IMR-90 (cell line): ENCODE data around the gene ARRB1. TPM values are rescaled to one million over a fixed set of nuclear protein-coding genes. Genes with fewer than 3 reads are reported as not detected.

Experiments used
- ATAC-seq: fragments of 200-7000 bp; cut with Tn5 transposase; 2 replicates; pipeline ENCODE4 v1.9.1; 2020; ENCODE audit warnings: low read depth, mild to moderate bottlenecking, moderate library complexity
- BruUV-seq: library from RNA; stranded (reverse); fragments of 400-500 nt; replicated peaks from 2 replicates; lab custom pipeline; 2021; lab: Mats Ljungman, UMichigan
- CTCF ChIA-PET: fragments of 300-600 bp; formaldehyde crosslinking; extraction: SDS; loops from one replicate; lab custom pipeline; 2021; ENCODE audit warnings: antibody characterized with exemption; lab: Yijun Ruan, JAX
- POLR2A ChIA-PET: fragments of 300-600 bp; sonication (Branson Sonifier 250); formaldehyde crosslinking; loops from one replicate; lab custom pipeline; 2022; ENCODE audit warnings: antibody characterized with exemption; ENCODE audit not compliant: unreplicated experiment; lab: Charles Lee
- DNase-seq: peaks from one replicate; pipeline ENCODE4 v3.0.0; 2013
- H2AFZ ChIP-seq: replicated peaks from 2 replicates; pipeline ENCODE3; 2013; ENCODE audit warnings: low read length, mild to moderate bottlenecking; ENCODE audit not compliant: poor library complexity
- H2AK5ac ChIP-seq: 2 replicates; pipeline ENCODE4 v1.6.1; 2013; ENCODE audit warnings: low read depth, low read length, inconsistent platforms
- H2AK9ac ChIP-seq: replicated peaks from 2 replicates; pipeline ENCODE3; 2013; ENCODE audit warnings: mild to moderate bottlenecking, low read depth, low read length, moderate library complexity; ENCODE audit not compliant: poor library complexity
- H2BK120ac ChIP-seq: 2 replicates; pipeline ENCODE4 v1.6.1; 2013; ENCODE audit warnings: low read depth, low read length, inconsistent platforms
- H2BK15ac ChIP-seq: 3 replicates; pipeline ENCODE4 v1.6.1; 2013; ENCODE audit warnings: low read depth, low read length, inconsistent platforms
- H2BK20ac ChIP-seq: 2 replicates; pipeline ENCODE4 v1.6.1; 2013; ENCODE audit warnings: low read depth, mild to moderate bottlenecking, inconsistent platforms, low read length, moderate library complexity
- H2BK5ac ChIP-seq: 2 replicates; pipeline ENCODE4 v1.6.1; 2013; ENCODE audit warnings: mild to moderate bottlenecking, low read depth, low read length, inconsistent platforms; ENCODE audit not compliant: poor library complexity, severe bottlenecking
- H3K14ac ChIP-seq: replicated peaks from 2 replicates; pipeline ENCODE4 v1.6.1; 2013; ENCODE audit warnings: low read depth, low read length, inconsistent platforms
- H3K18ac ChIP-seq: 2 replicates; pipeline ENCODE4 v1.6.1; 2013; ENCODE audit warnings: low read depth, low read length, control low read depth
- H3K23ac ChIP-seq: 2 replicates; pipeline ENCODE4 v1.6.1; 2013; ENCODE audit warnings: low read depth, low read length, inconsistent platforms
- H3K27ac ChIP-seq: 2 replicates; pipeline ENCODE4 v1.5.1; 2013; ENCODE audit warnings: mild to moderate bottlenecking, control low read depth, low read length; ENCODE audit not compliant: insufficient read depth
- H3K27me3 ChIP-seq: 2 replicates; pipeline ENCODE4 v1.6.1; 2013; ENCODE audit warnings: low read length; ENCODE audit not compliant: control insufficient read depth, insufficient read depth
- H3K36me3 ChIP-seq: 2 replicates; pipeline ENCODE4 v1.6.1; 2013; ENCODE audit warnings: low read length, mixed read lengths; ENCODE audit not compliant: control insufficient read depth, insufficient read depth
- H3K4ac ChIP-seq: 2 replicates; pipeline ENCODE4 v1.6.1; 2013; ENCODE audit warnings: low read depth, low read length, inconsistent platforms
- H3K4me1 ChIP-seq: 2 replicates; pipeline ENCODE4 v1.6.1; 2013; ENCODE audit warnings: low read length, mixed read lengths; ENCODE audit not compliant: control insufficient read depth, insufficient read depth
- H3K4me2 ChIP-seq: 2 replicates; pipeline ENCODE4 v1.6.1; 2013; ENCODE audit warnings: low read depth, mild to moderate bottlenecking, control low read depth, low read length, moderate library complexity
- H3K4me3 ChIP-seq: 2 replicates; pipeline ENCODE4 v1.5.1; 2013; ENCODE audit warnings: low read depth, mild to moderate bottlenecking, control low read depth, low read length, moderate library complexity; ENCODE audit not compliant: insufficient read depth
- H3K56ac ChIP-seq: 2 replicates; pipeline ENCODE4 v1.6.1; 2013; ENCODE audit warnings: low read length, inconsistent platforms; ENCODE audit not compliant: insufficient read depth; ENCODE audit errors: extremely low read depth
- H3K79me1 ChIP-seq, 2 experiments: 2 replicates each; pipeline ENCODE4 v1.6.1; 2013; ENCODE audit warnings: low read length in 2 of 2, inconsistent platforms in 1 of 2, low read depth in 1 of 2
- H3K9ac ChIP-seq: 2 replicates; pipeline ENCODE4 v1.6.1; 2013; ENCODE audit warnings: low read depth, low read length, control low read depth
- H3K9me1 ChIP-seq: 2 replicates; pipeline ENCODE4 v1.6.1; 2013; ENCODE audit warnings: low read length, inconsistent platforms; ENCODE audit not compliant: insufficient read depth
- H3K9me3 ChIP-seq: 2 replicates; pipeline ENCODE4 v1.6.1; 2013; ENCODE audit warnings: low read length; ENCODE audit not compliant: control insufficient read depth, insufficient read depth
- H4K20me1 ChIP-seq: 2 replicates; pipeline ENCODE4 v1.6.1; 2013; ENCODE audit warnings: low read length, inconsistent platforms; ENCODE audit not compliant: insufficient read depth
- H4K5ac ChIP-seq: 2 replicates; pipeline ENCODE4 v1.6.1; 2013; ENCODE audit warnings: mild to moderate bottlenecking, low read depth, low read length, control low read depth
- H4K8ac ChIP-seq, 2 experiments: 2 replicates each; pipeline ENCODE4 v1.6.1; 2013; ENCODE audit warnings: low read depth in 2 of 2, low read length in 2 of 2, control low read depth in 1 of 2, inconsistent platforms in 1 of 2
- H4K91ac ChIP-seq: 2 replicates; pipeline ENCODE4 v1.6.1; 2013; ENCODE audit warnings: low read depth, low read length, inconsistent platforms; ENCODE audit not compliant: insufficient read depth
- FOS ChIP-seq: fragments of 150-350 bp; IDR thresholded peaks from 2 replicates; pipeline ENCODE4 v1.6.1; 2016; ENCODE audit warnings: low read depth, low read length
- POLR2A ChIP-seq: IDR thresholded peaks from 2 replicates; pipeline ENCODE4 v1.6.1; 2012; ENCODE audit warnings: mild to moderate bottlenecking, low read depth, low read length
- RCOR1 ChIP-seq: IDR thresholded peaks from 2 replicates; pipeline ENCODE4 v1.6.1; 2012; ENCODE audit warnings: mild to moderate bottlenecking, low read length, improper control_type of control experiment; ENCODE audit not compliant: insufficient replicate concordance
- RFX5 ChIP-seq: IDR thresholded peaks from 2 replicates; pipeline ENCODE4 v1.8.0; 2012; ENCODE audit warnings: low read depth, mild to moderate bottlenecking, low read length, moderate library complexity
- WGBS, 2 experiments: methylation state at CpG; one replicate each; pipeline versions ENCODE4 v1.1.5 to v1.1.7; 2013; ENCODE audit warnings: missing lambda C conversion rate in 2 of 2; ENCODE audit not compliant: insufficient read length in 1 of 2; ENCODE audit errors: extremely low coverage in 2 of 2; 5-methylcytosine and 5-hydroxymethylcytosine counted together
- dilution Hi-C: fragments of 300-500 bp; cut with HindIII; formaldehyde crosslinking; loops from one replicate; pipeline ENCODE4 v1.14.3; 2018; ENCODE audit warnings: low sequenced_read_pairs; ENCODE audit not compliant: unreplicated experiment
- in situ Hi-C: fragments of 300-500 bp; cut with MboI; formaldehyde crosslinking; loops from 3 replicates; pipeline ENCODE4 v1.14.3; 2019; ENCODE audit warnings: low sequenced_read_pairs, inconsistent platforms, mixed read lengths
- intact Hi-C: fragments of 100-400 bp; cut with micrococcal nuclease; formaldehyde crosslinking; loops from 2 replicates; pipeline ENCODE4 v1.10.0; 2022
- polyA plus RNA-seq, 3 experiments: library from polyadenylated mRNA; depleted of rRNA; stranded (reverse); fragments of >200 nt; gene quantifications; 2 replicates each; pipeline ENCODE4 v1.2.3, GENCODE V29; 2012; ENCODE audit warnings: low replicate concordance in 1 of 3
- total RNA-seq: library from RNA; depleted of rRNA; stranded (reverse); fragments of >200 nt; gene quantifications from 2 replicates; pipeline ENCODE4 v1.2.3, GENCODE V29; 2012
- TF ChIP-seq, protein P1 (sequence below): fragments of 150-350 bp; IDR thresholded peaks from 2 replicates; pipeline ENCODE4 v1.6.1; 2016; ENCODE audit warnings: low read depth, mild to moderate bottlenecking, low read length, moderate library complexity, borderline replicate concordance

Gene ARRB1
- total and polyA plus RNA-seq, 2 of the 4 experiments (the other 2 are of a cell fraction): 11.0 to 17.4 TPM

DNA sequence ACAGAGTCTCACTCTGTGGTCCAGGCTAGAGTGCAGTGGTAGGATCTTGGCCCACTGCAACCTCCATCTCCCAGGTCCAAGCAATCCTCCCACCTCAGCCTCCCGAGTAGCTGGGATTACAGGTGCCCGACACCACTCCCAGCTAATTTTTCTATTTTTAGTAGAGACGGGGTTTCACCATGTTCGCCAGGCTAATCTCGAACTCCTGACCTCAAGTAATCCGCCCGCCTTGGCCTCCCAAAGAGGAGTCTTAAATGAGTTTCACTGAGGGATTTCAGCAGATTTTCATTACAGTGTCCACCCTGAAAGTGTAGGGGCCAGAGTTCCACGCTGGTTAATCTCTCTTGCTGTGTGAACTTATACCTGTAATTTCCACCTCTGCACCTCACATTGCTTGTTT is 47.4 kb upstream of the ARRB1 start:
- dilution Hi-C loops: no loop called here

More for the DNA sequence above, 47.4 kb upstream of the ARRB1 start:
- 48% methylated on average over 7 of the region's 8 CpGs; no CpG with 5 or more reads in 1 of the 2 experiments for WGBS, 2 experiments
- H4K91ac ChIP-seq: no peak overlapping the region
- no peak overlapping the region for H2BK120ac ChIP-seq
- H3K4me3 ChIP-seq: no peak overlapping the region
- peak overlapping the region; percentile 53 to 84 for H4K8ac ChIP-seq
- no peak overlapping the region for H3K4me2 ChIP-seq
- intact Hi-C loops (no loop called here), in situ Hi-C loops (no loop called here)
- CTCF ChIA-PET: interaction anchor here (0.8 to 1.3 kb wide), 2 partner anchors 9 to 46 kb away, joined by 3 read pairs; no protein-coding TSS in a partner anchor
- H3K18ac ChIP-seq: no peak overlapping the region
- no peak overlapping the region for H2AK5ac ChIP-seq
- POLR2A ChIA-PET: no interaction called here
- no peak overlapping the region for H2AK9ac ChIP-seq
- H4K20me1 ChIP-seq: peaks cover 45% of the 10 kb centered on the region
- no peak overlapping the region for H3K4ac ChIP-seq
- peak overlapping the region; percentile 53 for H4K5ac ChIP-seq
- ATAC-seq (no peak), DNase-seq (no peak)
- BruUV-seq: no TSS peak
- no peak overlapping the region for H2BK20ac ChIP-seq
- no peaks in the 10 kb centered on the region for H3K9me3 ChIP-seq
- H3K4me1 ChIP-seq: peaks cover 5% of the 10 kb centered on the region
- no peak overlapping the region for H3K56ac ChIP-seq
- peaks cover 6% of the 10 kb centered on the region; the same call in 1 of the 2 replicates for H3K9me1 ChIP-seq
- peaks cover 31% of the 10 kb centered on the region for H3K36me3 ChIP-seq
- TF ChIP-seq RFX5 (no peak), RCOR1 (no peak), POLR2A (no peak), FOS (no peak)
- TF ChIP-seq, protein P1, sequence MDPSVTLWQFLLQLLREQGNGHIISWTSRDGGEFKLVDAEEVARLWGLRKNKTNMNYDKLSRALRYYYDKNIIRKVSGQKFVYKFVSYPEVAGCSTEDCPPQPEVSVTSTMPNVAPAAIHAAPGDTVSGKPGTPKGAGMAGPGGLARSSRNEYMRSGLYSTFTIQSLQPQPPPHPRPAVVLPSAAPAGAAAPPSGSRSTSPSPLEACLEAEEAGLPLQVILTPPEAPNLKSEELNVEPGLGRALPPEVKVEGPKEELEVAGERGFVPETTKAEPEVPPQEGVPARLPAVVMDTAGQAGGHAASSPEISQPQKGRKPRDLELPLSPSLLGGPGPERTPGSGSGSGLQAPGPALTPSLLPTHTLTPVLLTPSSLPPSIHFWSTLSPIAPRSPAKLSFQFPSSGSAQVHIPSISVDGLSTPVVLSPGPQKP: no peak
- no peak overlapping the region for H3K9ac ChIP-seq
- H2BK5ac ChIP-seq: no peak overlapping the region
- no peak overlapping the region for H2BK15ac ChIP-seq
- H3K27me3 ChIP-seq: peaks cover 3% of the 10 kb centered on the region; the same call in 1 of the 2 replicates
- no peak overlapping the region for H3K27ac ChIP-seq
- H3K79me1 ChIP-seq: peaks cover 8 to 32% of the 10 kb centered on the region in 2 experiments
- peak overlapping the region; percentile 88 for H2AFZ ChIP-seq
- H3K14ac ChIP-seq: no peak overlapping the region
- H3K23ac ChIP-seq: no peak overlapping the region
